Caco-2 (cell line): ENCODE measurements around the gene MRPS22. TPM values are rescaled to one million over a fixed set of nuclear protein-coding genes. Genes with fewer than 3 reads are reported as not detected.
"Not testable (repeated sequence)": the region's sequence is repeated elsewhere in the genome, so short reads cannot be mapped to it uniquely, and the experiment has no call there.

ENCODE experiments used
- BruUV-seq: library from RNA; stranded (reverse); fragments of 400-500 nt; replicated peaks from 2 replicates; lab custom pipeline; 2021; lab: Mats Ljungman, UMichigan
- CTCF ChIA-PET: fragments of 300-600 bp; sonication (Branson Sonifier 250); formaldehyde crosslinking; loops from one replicate; lab custom pipeline; 2022; ENCODE audit warnings: antibody characterized with exemption; lab: Charles Lee
- POLR2A ChIA-PET: fragments of 300-600 bp; sonication (Branson Sonifier 250); formaldehyde crosslinking; loops from one replicate; lab custom pipeline; 2022; ENCODE audit warnings: antibody characterized with exemption; lab: Charles Lee
- DNase-seq, 2 experiments: peaks; one replicate each; pipeline versions ENCODE4 v3.0.0 to v3.0.0-alpha.2; 2020 to 2022
- H3K27me3 ChIP-seq: replicated peaks from 2 replicates; pipeline ENCODE4 v1.6.0; 2011; ENCODE audit warnings: low read length; ENCODE audit not compliant: control insufficient read depth, insufficient read depth
- H3K36me3 ChIP-seq: 2 replicates; pipeline ENCODE4 v1.5.1; 2011; ENCODE audit warnings: low read length; ENCODE audit not compliant: control insufficient read depth, insufficient read depth
- H3K4me1 ChIP-seq: fragments of 250-450 bp; sonication (Bioruptor Pico); 2 replicates; pipeline ENCODE4 v1.5.1; 2020; ENCODE audit warnings: mild to moderate bottlenecking
- H3K4me3 ChIP-seq: 2 replicates; pipeline ENCODE4 v1.5.1; 2011; ENCODE audit warnings: low read depth, mild to moderate bottlenecking, control low read depth, low read length
- H3K9me3 ChIP-seq: fragments of 250-450 bp; sonication (Bioruptor Pico); 2 replicates; pipeline ENCODE4 v1.5.1; 2020; ENCODE audit warnings: mild to moderate bottlenecking, moderate library complexity
- H3K27ac Mint-ChIP-seq: one replicate; pipeline ENCODE4 v1.8.0; 2022; ENCODE audit warnings: mixed read lengths; ENCODE audit not compliant: unreplicated experiment
- H3K27me3 Mint-ChIP-seq: one replicate; pipeline ENCODE4 v1.8.0; 2022; ENCODE audit warnings: mixed read lengths; ENCODE audit not compliant: insufficient read depth, unreplicated experiment
- H3K36me3 Mint-ChIP-seq: one replicate; pipeline ENCODE4 v1.8.0; 2022; ENCODE audit warnings: mild to moderate bottlenecking, mixed read lengths; ENCODE audit not compliant: insufficient read depth, unreplicated experiment
- H3K4me1 Mint-ChIP-seq: one replicate; pipeline ENCODE4 v1.8.0; 2022; ENCODE audit warnings: low read depth, mixed read lengths; ENCODE audit not compliant: unreplicated experiment
- H3K4me3 Mint-ChIP-seq: one replicate; pipeline ENCODE4 v1.8.0; 2022; ENCODE audit warnings: mild to moderate bottlenecking, moderate library complexity, mixed read lengths; ENCODE audit not compliant: unreplicated experiment
- H3K9me3 Mint-ChIP-seq: one replicate; pipeline ENCODE4 v1.8.0; 2022; ENCODE audit warnings: mixed read lengths; ENCODE audit not compliant: unreplicated experiment
- CTCF ChIP-seq, 2 experiments: fragments of 200-600 bp in 1 of 2; IDR thresholded peaks; 1 replicate in 1 of 2; 2 replicates in 1 of 2; pipeline versions ENCODE4 v1.5.1 to v1.8.0; 2011 to 2022; ENCODE audit warnings: antibody characterized with exemption in 1 of 2, control low read depth in 1 of 2, inconsistent platforms in 1 of 2, low read depth in 1 of 2, low read length in 1 of 2, mild to moderate bottlenecking in 1 of 2, moderate library complexity in 1 of 2; ENCODE audit not compliant: insufficient read depth in 1 of 2, severe bottlenecking in 1 of 2, unreplicated experiment in 1 of 2
- intact Hi-C: fragments of 100-400 bp; cut with micrococcal nuclease; formaldehyde crosslinking; loops from one replicate; pipeline ENCODE4 v1.10.0; 2022; ENCODE audit not compliant: unreplicated experiment
- total RNA-seq: library from RNA; stranded (reverse); gene quantifications from 2 replicates; pipeline ENCODE4 v1.2.3, GENCODE V29; 2022

MRPS22 gene
- total RNA-seq, 1 experiment from 2014 or later, result 63.9 TPM

- no TSS peak for BruUV-seq
- Histone ChIP-seq H3K27me3 (no peaks in the 10 kb centered on the region), H3K9me3 (no peaks in the 10 kb centered on the region), H3K4me3 (no peak overlapping the region), H3K36me3 (peaks cover 3% of the 10 kb centered on the region), H3K4me1 (peaks cover 13% of the 10 kb centered on the region)
- ChIA-PET CTCF (interaction anchor here (0.9 kb wide), 1 partner anchor 25 kb away, joined by 4 read pairs; no protein-coding TSS in a partner anchor), POLR2A (no interaction called here)
- TF ChIP-seq CTCF (IDR thresholded peaks at IDR 0.05; ENCODE audit: insufficient read depth in 1 of 2, low read depth in 1 of 2, low read length in 1 of 2, severe bottlenecking in 1 of 2, unreplicated experiment in 1 of 2), result no peak
- no peak for DNase-seq
- no peak overlapping the region for H3K27ac Mint-ChIP-seq
- intact Hi-C loops, result no loop called here
- no peaks in the 10 kb centered on the region for H3K9me3 Mint-ChIP-seq
- no peak overlapping the region for H3K4me3 Mint-ChIP-seq
- peaks cover 67% of the 10 kb centered on the region for H3K36me3 Mint-ChIP-seq
- H3K27me3 Mint-ChIP-seq, result no peaks in the 10 kb centered on the region
- peaks cover 16% of the 10 kb centered on the region for H3K4me1 Mint-ChIP-seq
Observed at GRCh38 chr3:139378587-139379241, 34.9 kb downstream of the MRPS22 start.

GRCh38 chr3:139380575-139380974 is 36.8 kb downstream of the MRPS22 start:
- no peak for DNase-seq
- Histone ChIP-seq H3K4me3 (no peak overlapping the region), H3K36me3 (peaks cover 1% of the 10 kb centered on the region; the same call in 1 of the 2 replicates), H3K27me3 (no peaks in the 10 kb centered on the region), H3K9me3 (no peaks in the 10 kb centered on the region), H3K4me1 (peaks cover 13% of the 10 kb centered on the region)
- ChIA-PET CTCF (no interaction called here), POLR2A (no interaction called here)
- intact Hi-C loops, result no loop called here
- no peak overlapping the region for H3K4me3 Mint-ChIP-seq
- no peak overlapping the region for H3K27ac Mint-ChIP-seq
- H3K4me1 Mint-ChIP-seq, result peaks cover 16% of the 10 kb centered on the region
- peaks cover 49% of the 10 kb centered on the region for H3K36me3 Mint-ChIP-seq
- no peaks in the 10 kb centered on the region for H3K9me3 Mint-ChIP-seq
- no peaks in the 10 kb centered on the region for H3K27me3 Mint-ChIP-seq
- TF ChIP-seq CTCF (IDR thresholded peaks at IDR 0.05; ENCODE audit: insufficient read depth in 1 of 2, low read depth in 1 of 2, low read length in 1 of 2, severe bottlenecking in 1 of 2, unreplicated experiment in 1 of 2), result no peak
- no TSS peak for BruUV-seq

- H3K27me3 ChIP-seq, H3K4me3 Mint-ChIP-seq, H3K4me3 ChIP-seq, H3K9me3 ChIP-seq, H3K27me3 Mint-ChIP-seq, DNase-seq, H3K9me3 Mint-ChIP-seq, CTCF ChIA-PET, intact Hi-C loops, H3K27ac Mint-ChIP-seq, H3K36me3 ChIP-seq, POLR2A ChIA-PET, BruUV-seq: not testable (repeated sequence)
- Mint-ChIP-seq H3K36me3 (peaks cover 47% of the 10 kb centered on the region), H3K4me1 (peaks cover 12% of the 10 kb centered on the region)
- H3K4me1 ChIP-seq, result peaks cover 13% of the 10 kb centered on the region
Observed at GRCh38 chr3:139382291-139382690, 38.5 kb downstream of the MRPS22 start.
